ENCODE results near the gene DSCAML1. TPM values are rescaled to one million over a fixed set of nuclear protein-coding genes. Genes with fewer than 3 reads are reported as not detected.

The DSCAML1 gene
- total and polyA plus RNA-seq, 12 donors = 0.16 to 1.5 (median 0.57) TPM

- Histone ChIP-seq H3K36me3 (peaks cover 0 to 19% (median 0%) of the 10 kb centered on the region in 9 donors), H3K9me3 (no peaks in the 10 kb centered on the region), H3K27ac (no peak overlapping the region), H3K27me3 (peaks cover 0 to 3% (median 0%) of the 10 kb centered on the region in 7 donors), H3K4me3 (no peak overlapping the region), H3K4me1 (peaks cover 0 to 23% (median 8%) of the 10 kb centered on the region in 9 donors)
- WGBS, 2 donors = 61 to 62% methylated on average over 22 of the region's 22 CpGs
- intact Hi-C loops (cut with DNase I) = loop anchor here in 9 of 10 donors (1.0 to 5.0 kb wide), 9 partner anchors 245 to 385 kb away; no protein-coding TSS in a partner anchor
- TF ChIP-seq CTCF (IDR thresholded peaks at IDR 0.05) = peak; percentile 72 to 95 (median 92)
- peak; percentile 80 to 82 for DNase-seq
- ATAC-seq = peak in 6 of 8 donors; percentile 38 to 75 (median 53)
Measured at GRCh38 chr11:117807482-117808327, 10.7 kb upstream of the DSCAML1 start.

GRCh38 chr11:117806846-117807245, 9.8 kb upstream of the DSCAML1 start:
- Histone ChIP-seq H3K4me3 (no peak overlapping the region), H3K9me3 (no peaks in the 10 kb centered on the region), H3K36me3 (peaks cover 0 to 19% (median 0%) of the 10 kb centered on the region in 9 donors), H3K27ac (no peak overlapping the region), H3K27me3 (peaks cover 0 to 3% (median 0%) of the 10 kb centered on the region in 7 donors), H3K4me1 (peaks cover 0 to 23% (median 8%) of the 10 kb centered on the region in 9 donors)
- ATAC-seq = no peak
- intact Hi-C loops (cut with DNase I) = loop anchor here in 7 of 10 donors (1.0 to 5.0 kb wide), 6 partner anchors 245 to 385 kb away; no protein-coding TSS in a partner anchor
- DNase-seq = no peak
- 86 to 96% methylated on average over 5 of the region's 5 CpGs for WGBS, 2 donors
- no peak for TF ChIP-seq CTCF (IDR thresholded peaks at IDR 0.05)

- no peak for ATAC-seq
- Histone ChIP-seq H3K36me3 (peaks cover 0 to 22% (median 0%) of the 10 kb centered on the region in 9 donors), H3K4me1 (peaks cover 0 to 23% (median 8%) of the 10 kb centered on the region in 9 donors), H3K27ac (no peak overlapping the region), H3K27me3 (peaks cover 0 to 2% (median 0%) of the 10 kb centered on the region in 7 donors), H3K4me3 (no peak overlapping the region), H3K9me3 (no peaks in the 10 kb centered on the region)
- DNase-seq = no peak
- intact Hi-C loops (cut with DNase I) = loop anchor here in 7 of 10 donors (5.0 kb wide), 5 partner anchors 247 to 383 kb away; no protein-coding TSS in a partner anchor
- no peak for TF ChIP-seq CTCF (IDR thresholded peaks at IDR 0.05)
- 67% methylated on average over 1 of the region's 1 CpG for WGBS, 2 donors
Measured at GRCh38 chr11:117805045-117805444, 8.0 kb upstream of the DSCAML1 start.

GRCh38 chr11:117803896-117804295, 6.9 kb upstream of the DSCAML1 start:
- WGBS, 2 donors = 97 to 99% methylated on average over 8 of the region's 8 CpGs
- no peak overlapping the region for H3K27ac ChIP-seq
- TF ChIP-seq CTCF (IDR thresholded peaks at IDR 0.05) = no peak
- peaks cover 0 to 7% (median 0%) of the 10 kb centered on the region in 7 donors for H3K27me3 ChIP-seq
- H3K9me3 ChIP-seq = no peaks in the 10 kb centered on the region
- ATAC-seq (no peak), DNase-seq (no peak)
- peaks cover 0 to 16% (median under 1%) of the 10 kb centered on the region in 9 donors for H3K4me1 ChIP-seq
- H3K4me3 ChIP-seq = no peak overlapping the region
- intact Hi-C loops (cut with DNase I) = no loop called here
- H3K36me3 ChIP-seq = peaks cover 0 to 22% (median 0%) of the 10 kb centered on the region in 9 donors

Measured in heart right ventricle (tissue), 16 donors.